Cardiac muscle cell (in vitro differentiated cells and primary cell): ENCODE results near the gene IGSF21. TPM values are rescaled to one million over a fixed set of nuclear protein-coding genes. Genes with fewer than 3 reads are reported as not detected.

Source experiments
- DNase-seq, 2 donors: peaks; one replicate each; pipeline versions ENCODE4 v3.0.0 to v3.0.0-alpha.2; 2010 to 2017; ENCODE audit warnings: low read depth in 1 of 2, low spot score in 1 of 2
- H3K27ac ChIP-seq: fragments of 200-600 bp; sonication (generic); 2 replicates; pipeline ENCODE4 v1.5.1; 2016
- H3K27me3 ChIP-seq: fragments of 200-600 bp; sonication (generic); 2 replicates; pipeline ENCODE4 v1.6.0; 2016; ENCODE audit warnings: control low read depth
- H3K36me3 ChIP-seq: fragments of 200-600 bp; sonication (generic); 2 replicates; pipeline ENCODE4 v1.5.1; 2016; ENCODE audit warnings: control low read depth
- H3K4me1 ChIP-seq: fragments of 200-600 bp; sonication (generic); 2 replicates; pipeline ENCODE4 v1.8.1; 2017; ENCODE audit warnings: low read depth, mild to moderate bottlenecking, mixed run types
- H3K4me3 ChIP-seq: fragments of 200-600 bp; sonication (generic); 2 replicates; pipeline ENCODE4 v1.5.1; 2016; ENCODE audit warnings: mild to moderate bottlenecking
- H3K9me3 ChIP-seq: fragments of 200-600 bp; sonication (generic); 2 replicates; pipeline ENCODE4 v1.5.1; 2017; ENCODE audit warnings: low read depth, mild to moderate bottlenecking, control low read depth
- polyA plus RNA-seq: library from polyadenylated mRNA; unstranded; fragments of >200 nt; fragmentation: Nextera tagmentation; extraction: Ambion mirVana; gene quantifications from 2 replicates; pipeline ENCODE4 v1.2.1, GENCODE V29; 2016
- total RNA-seq: library from RNA; depleted of rRNA; stranded (reverse); fragments of >200 nt; gene quantifications from 2 replicates; pipeline ENCODE4 v1.2.3, GENCODE V29; 2016
- TF ChIP-seq, protein P1 (sequence below): IDR thresholded peaks from 2 replicates; pipeline ENCODE4 v1.5.1; 2012; ENCODE audit warnings: low read depth, mild to moderate bottlenecking, low read length

Gene IGSF21
- total and polyA plus RNA-seq, 2 experiments from 2014 or later = 0.06 TPM; not detected in 1

DNA sequence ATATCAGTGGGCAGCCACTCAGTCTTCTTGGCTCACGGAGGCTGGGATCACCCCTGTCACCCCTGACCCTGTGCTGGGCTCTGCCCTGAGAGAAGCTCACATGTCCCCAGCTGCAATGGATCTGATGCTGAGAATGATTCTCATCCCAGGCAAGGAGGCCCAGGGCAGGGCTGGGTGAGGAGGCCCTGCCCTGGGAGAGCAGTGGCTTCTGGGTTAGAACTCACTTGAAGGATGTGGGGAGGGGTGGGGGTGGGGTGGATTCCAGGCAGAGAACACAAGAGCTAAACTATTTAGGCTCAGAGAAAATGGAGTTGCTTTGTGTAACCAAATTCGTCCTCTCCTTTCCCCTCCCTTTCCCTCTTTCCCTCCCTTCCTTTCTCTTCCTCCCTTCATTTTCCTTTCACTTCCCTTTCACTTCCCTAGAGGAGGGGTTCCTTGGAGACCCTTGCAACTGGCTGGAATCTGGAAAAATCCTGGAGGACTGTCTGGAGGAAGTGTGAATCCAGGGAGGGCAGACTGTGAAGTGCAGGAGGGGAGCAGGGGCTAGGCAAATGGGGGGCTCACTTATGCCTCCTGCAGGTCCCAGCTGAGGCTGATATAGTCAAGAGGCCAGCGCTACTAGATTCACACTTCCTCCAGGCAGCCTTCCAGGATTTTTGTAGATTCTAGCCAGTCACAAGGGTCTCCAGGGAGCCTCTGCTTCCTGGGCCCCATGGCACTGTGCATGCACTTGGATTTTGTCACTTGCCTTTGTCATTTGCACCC, 47.0 kb downstream of the IGSF21 start:
- TF ChIP-seq, protein P1, sequence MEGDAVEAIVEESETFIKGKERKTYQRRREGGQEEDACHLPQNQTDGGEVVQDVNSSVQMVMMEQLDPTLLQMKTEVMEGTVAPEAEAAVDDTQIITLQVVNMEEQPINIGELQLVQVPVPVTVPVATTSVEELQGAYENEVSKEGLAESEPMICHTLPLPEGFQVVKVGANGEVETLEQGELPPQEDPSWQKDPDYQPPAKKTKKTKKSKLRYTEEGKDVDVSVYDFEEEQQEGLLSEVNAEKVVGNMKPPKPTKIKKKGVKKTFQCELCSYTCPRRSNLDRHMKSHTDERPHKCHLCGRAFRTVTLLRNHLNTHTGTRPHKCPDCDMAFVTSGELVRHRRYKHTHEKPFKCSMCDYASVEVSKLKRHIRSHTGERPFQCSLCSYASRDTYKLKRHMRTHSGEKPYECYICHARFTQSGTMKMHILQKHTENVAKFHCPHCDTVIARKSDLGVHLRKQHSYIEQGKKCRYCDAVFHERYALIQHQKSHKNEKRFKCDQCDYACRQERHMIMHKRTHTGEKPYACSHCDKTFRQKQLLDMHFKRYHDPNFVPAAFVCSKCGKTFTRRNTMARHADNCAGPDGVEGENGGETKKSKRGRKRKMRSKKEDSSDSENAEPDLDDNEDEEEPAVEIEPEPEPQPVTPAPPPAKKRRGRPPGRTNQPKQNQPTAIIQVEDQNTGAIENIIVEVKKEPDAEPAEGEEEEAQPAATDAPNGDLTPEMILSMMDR = no peak
- no peak overlapping the region for H3K4me3 ChIP-seq
- H3K36me3 ChIP-seq = no peaks in the 10 kb centered on the region
- no peak overlapping the region for H3K27ac ChIP-seq
- no peaks in the 10 kb centered on the region for H3K4me1 ChIP-seq
- H3K27me3 ChIP-seq = no peaks in the 10 kb centered on the region
- DNase-seq = no peak
- H3K9me3 ChIP-seq = no peaks in the 10 kb centered on the region

GRCh38 chr1:18155881-18156385, 48.3 kb downstream of the IGSF21 start:
- no peaks in the 10 kb centered on the region for H3K36me3 ChIP-seq
- TF ChIP-seq, protein P1 = no peak
- H3K9me3 ChIP-seq = no peaks in the 10 kb centered on the region
- H3K4me1 ChIP-seq = no peaks in the 10 kb centered on the region
- H3K27me3 ChIP-seq = no peaks in the 10 kb centered on the region
- H3K27ac ChIP-seq = no peak overlapping the region
- DNase-seq = no peak
- no peak overlapping the region for H3K4me3 ChIP-seq

- Histone ChIP-seq H3K4me1 (no peaks in the 10 kb centered on the region), H3K4me3 (no peak overlapping the region), H3K36me3 (no peaks in the 10 kb centered on the region), H3K9me3 (no peaks in the 10 kb centered on the region), H3K27me3 (no peaks in the 10 kb centered on the region), H3K27ac (no peak overlapping the region)
- TF ChIP-seq, protein P1 = no peak
- no peak for DNase-seq
Measured at GRCh38 chr1:18157352-18157751, 49.8 kb downstream of the IGSF21 start.

GRCh38 chr1:18157968-18158367, 50.4 kb downstream of the IGSF21 start:
- no peak overlapping the region for H3K4me3 ChIP-seq
- no peak for DNase-seq
- H3K4me1 ChIP-seq = no peaks in the 10 kb centered on the region
- no peaks in the 10 kb centered on the region for H3K27me3 ChIP-seq
- TF ChIP-seq, protein P1 = no peak
- no peak overlapping the region for H3K27ac ChIP-seq
- no peaks in the 10 kb centered on the region for H3K9me3 ChIP-seq
- H3K36me3 ChIP-seq = no peaks in the 10 kb centered on the region

DNA sequence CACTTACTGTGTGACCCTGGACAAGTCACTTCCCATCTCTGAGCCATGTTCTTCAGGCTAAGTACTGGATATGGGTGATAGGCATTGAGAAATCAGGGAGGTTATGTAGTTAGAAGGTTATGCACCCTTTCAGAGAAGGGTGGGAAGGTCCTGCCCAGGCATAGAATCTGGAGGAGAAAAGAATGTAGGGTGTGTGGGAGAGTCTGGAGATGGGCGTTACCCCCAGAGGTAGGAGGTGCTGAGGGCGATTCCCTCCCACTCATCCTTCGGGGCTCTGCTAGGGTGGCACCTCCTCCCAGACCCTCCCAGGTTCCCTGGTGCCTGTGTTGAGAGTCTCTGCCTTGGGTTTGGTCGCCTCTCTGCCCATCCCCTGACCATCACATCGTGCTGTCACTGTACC, 51.1 kb downstream of the IGSF21 start:
- no peaks in the 10 kb centered on the region for H3K27me3 ChIP-seq
- DNase-seq = no peak
- TF ChIP-seq, protein P1 = no peak
- no peaks in the 10 kb centered on the region for H3K36me3 ChIP-seq
- no peaks in the 10 kb centered on the region for H3K4me1 ChIP-seq
- no peaks in the 10 kb centered on the region for H3K9me3 ChIP-seq
- H3K27ac ChIP-seq = no peak overlapping the region
- H3K4me3 ChIP-seq = no peak overlapping the region
